GM23248 (cell line): Measurements from ENCODE around the gene KIN.

Experiments used
- EZH2 ChIP-seq: fragments of 200-600 bp; sonication (generic); IDR thresholded peaks from 2 replicates; pipeline ENCODE4 v1.6.1; 2018; ENCODE audit warnings: antibody characterized with exemption, mild to moderate bottlenecking; ENCODE audit not compliant: insufficient read depth, poor library complexity, severe bottlenecking
- EZH2phosphoT487 ChIP-seq: fragments of 200-600 bp; sonication (generic); IDR thresholded peaks from 2 replicates; pipeline ENCODE4 v1.6.1; 2018; ENCODE audit warnings: antibody characterized with exemption, moderate library complexity, mild to moderate bottlenecking, low read depth; ENCODE audit not compliant: insufficient read depth

GRCh38 chr10:7750222-7750621 lies 37.6 kb downstream of the KIN start:
- TF ChIP-seq EZH2 = no peak
- TF ChIP-seq EZH2phosphoT487 = no peak
